Gastrocnemius medialis (tissue), 4 donors: ENCODE data around the gene CPNE2. TPM values are rescaled to one million over a fixed set of nuclear protein-coding genes. Genes with fewer than 3 reads are reported as not detected.

ENCODE experiments used
- ATAC-seq, 2 donors: fragments of 150-250 bp; one replicate each; pipeline ENCODE4 v1.9.1; 2016
- DNase-seq, 2 donors: peaks; one replicate each; pipeline ENCODE4 v3.0.0-alpha.2; 2019
- H3K27ac ChIP-seq, 4 donors: fragments of 200-600 bp; sonication (generic); 1 replicate in 1 of 4; 2 replicates in 3 of 4; pipeline ENCODE4 v1.5.1; 2016 to 2018; ENCODE audit warnings: mild to moderate bottlenecking in 2 of 4, moderate library complexity in 1 of 4
- H3K27me3 ChIP-seq, 3 donors: fragments of 200-600 bp; sonication (generic) in 2 of 3; 1 replicate in 1 of 3; 2 replicates in 2 of 3; pipeline versions ENCODE4 v1.5.1 to v1.6.0; 2016 to 2019; ENCODE audit warnings: mild to moderate bottlenecking in 1 of 3, moderate library complexity in 1 of 3
- H3K36me3 ChIP-seq, 2 donors: fragments of 200-600 bp; sonication (generic) in 1 of 2; one replicate each; pipeline ENCODE4 v1.5.1; 2017 to 2018
- H3K4me1 ChIP-seq, 2 donors: fragments of 200-600 bp; sonication (generic) in 1 of 2; one replicate each; pipeline ENCODE4 v1.5.1; 2016 to 2017; ENCODE audit warnings: mild to moderate bottlenecking in 2 of 2
- H3K4me3 ChIP-seq, 4 donors: fragments of 200-600 bp; sonication (generic) in 3 of 4; 1 replicate in 1 of 4; 2 replicates in 3 of 4; pipeline ENCODE4 v1.5.1; 2016 to 2019; ENCODE audit warnings: mild to moderate bottlenecking in 2 of 4
- H3K9me3 ChIP-seq, 3 donors: fragments of 200-600 bp; sonication (generic) in 2 of 3; 1 replicate in 1 of 3; 2 replicates in 2 of 3; pipeline ENCODE4 v1.5.1; 2016 to 2019
- POLR2A ChIP-seq, 2 donors: fragments of 450-650 bp; IDR thresholded peaks; one replicate each; pipeline ENCODE4 v1.6.1; 2017; ENCODE audit warnings: antibody characterized with exemption in 2 of 2, mild to moderate bottlenecking in 2 of 2, moderate library complexity in 2 of 2
- in situ Hi-C, 4 donors: fragments of 200-750 bp; cut with MboI; loops; one replicate each; pipeline versions ENCODE4 v1.15.0 to v1.8.0; 2017; ENCODE audit warnings: low sequenced_read_pairs in 4 of 4
- intact Hi-C: fragments of 100-400 bp; cut with DNase I; formaldehyde crosslinking; loops from one replicate; pipeline ENCODE4 v1.15.1; 2023; ENCODE audit warnings: low total_unique reads
- total RNA-seq, 4 donors: library from RNA; depleted of rRNA; stranded (reverse); fragments of >200 nt; gene quantifications; one replicate each; pipeline versions ENCODE4 v1.1.0 to v1.2.3, GENCODE V29; 2016
- TF ChIP-seq, protein P1 (sequence below), 5 experiments: fragments of 450-650 bp in 3 of 5; fragments of 200-600 bp in 2 of 5; sonication (generic) in 2 of 5; IDR thresholded peaks in 4 of 5; conservative IDR thresholded peaks in 1 of 5; 1 replicate in 4 of 5; 2 replicates in 1 of 5; pipeline ENCODE4 v1.5.1; 2016 to 2019; ENCODE audit warnings: antibody characterized with exemption in 5 of 5, mild to moderate bottlenecking in 3 of 5, moderate library complexity in 3 of 5

Gene CPNE2
- total RNA-seq, 4 donors from 2014 or later: 11.7 to 20.0 (median 17.2) TPM

- intact Hi-C loops: no loop called here
- DNase-seq: no peak
Observed at GRCh38 chr16:57138281-57138935, 46.0 kb downstream of the CPNE2 start.

GRCh38 chr16:57140931-57141668 is 48.7 kb downstream of the CPNE2 start:
- H3K4me3 ChIP-seq: no peak overlapping the region
- intact Hi-C loops (no loop called here), in situ Hi-C loops (no loop called here)
- DNase-seq (no peak), ATAC-seq (no peak)
- no peak for TF ChIP-seq POLR2A (IDR thresholded peaks at IDR 0.05)
- TF ChIP-seq, protein P1, sequence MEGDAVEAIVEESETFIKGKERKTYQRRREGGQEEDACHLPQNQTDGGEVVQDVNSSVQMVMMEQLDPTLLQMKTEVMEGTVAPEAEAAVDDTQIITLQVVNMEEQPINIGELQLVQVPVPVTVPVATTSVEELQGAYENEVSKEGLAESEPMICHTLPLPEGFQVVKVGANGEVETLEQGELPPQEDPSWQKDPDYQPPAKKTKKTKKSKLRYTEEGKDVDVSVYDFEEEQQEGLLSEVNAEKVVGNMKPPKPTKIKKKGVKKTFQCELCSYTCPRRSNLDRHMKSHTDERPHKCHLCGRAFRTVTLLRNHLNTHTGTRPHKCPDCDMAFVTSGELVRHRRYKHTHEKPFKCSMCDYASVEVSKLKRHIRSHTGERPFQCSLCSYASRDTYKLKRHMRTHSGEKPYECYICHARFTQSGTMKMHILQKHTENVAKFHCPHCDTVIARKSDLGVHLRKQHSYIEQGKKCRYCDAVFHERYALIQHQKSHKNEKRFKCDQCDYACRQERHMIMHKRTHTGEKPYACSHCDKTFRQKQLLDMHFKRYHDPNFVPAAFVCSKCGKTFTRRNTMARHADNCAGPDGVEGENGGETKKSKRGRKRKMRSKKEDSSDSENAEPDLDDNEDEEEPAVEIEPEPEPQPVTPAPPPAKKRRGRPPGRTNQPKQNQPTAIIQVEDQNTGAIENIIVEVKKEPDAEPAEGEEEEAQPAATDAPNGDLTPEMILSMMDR (IDR thresholded peaks at IDR 0.05 in 4 of 5, conservative IDR thresholded peaks at IDR 0.05 in 1 of 5): no peak
- no peaks in the 10 kb centered on the region for H3K9me3 ChIP-seq
- peaks cover 0 to 11% of the 10 kb centered on the region in 2 donors for H3K4me1 ChIP-seq
- H3K36me3 ChIP-seq: no peaks in the 10 kb centered on the region
- H3K27me3 ChIP-seq: no peaks in the 10 kb centered on the region
- no peak overlapping the region for H3K27ac ChIP-seq

More at GRCh38 chr16:57138281-57138935, 46.0 kb downstream of the CPNE2 start:
- Histone ChIP-seq H3K9me3 (no peaks in the 10 kb centered on the region), H3K36me3 (no peaks in the 10 kb centered on the region), H3K27ac (no peak overlapping the region), H3K4me1 (peaks cover 0 to 7% of the 10 kb centered on the region in 2 donors), H3K4me3 (no peak overlapping the region), H3K27me3 (no peaks in the 10 kb centered on the region)
- ATAC-seq: no peak
- TF ChIP-seq, protein P1 (IDR thresholded peaks at IDR 0.05 in 4 of 5, conservative IDR thresholded peaks at IDR 0.05 in 1 of 5): no peak
- no peak for TF ChIP-seq POLR2A (IDR thresholded peaks at IDR 0.05)
- in situ Hi-C loops: no loop called here

DNA sequence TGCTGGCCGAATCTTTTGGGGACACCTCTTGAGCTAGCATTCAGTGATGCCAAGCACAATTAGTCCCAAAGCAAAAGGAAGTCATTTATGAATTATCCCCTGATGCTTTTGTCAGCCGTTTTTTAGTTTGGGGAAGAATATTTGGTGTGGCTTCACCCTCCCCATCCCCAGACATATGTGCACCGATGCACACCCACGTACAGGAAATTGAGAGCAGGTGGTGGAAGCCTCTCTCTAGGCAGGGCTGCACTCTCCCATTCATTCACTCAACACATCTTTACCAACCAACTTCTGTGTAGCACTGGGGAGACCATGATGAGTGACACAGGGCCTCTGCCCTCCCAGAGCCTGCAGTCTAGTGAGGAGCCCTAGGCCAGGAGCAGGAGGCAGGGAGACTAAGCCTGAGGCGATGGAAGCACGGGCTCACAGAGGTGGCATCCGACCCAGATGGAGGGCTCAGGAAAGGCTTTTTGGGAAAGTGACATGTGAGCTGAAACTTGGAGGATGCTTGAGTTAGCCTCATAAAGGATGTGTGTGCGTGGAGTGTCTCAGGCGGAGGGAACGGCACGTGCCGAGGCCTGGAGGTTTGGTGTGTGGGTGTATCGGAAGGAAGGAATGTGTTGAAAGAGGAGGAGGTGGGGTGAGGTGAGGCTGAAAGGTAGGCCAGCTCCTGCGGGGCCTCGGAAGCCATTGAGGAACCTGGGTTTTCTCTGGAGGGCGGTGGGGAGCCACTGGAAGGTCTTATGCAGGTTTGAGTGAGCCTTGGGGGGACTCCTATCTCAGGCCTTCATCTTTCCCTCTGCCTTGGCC is 49.6 kb downstream of the CPNE2 start:
- TF ChIP-seq, protein P1 (IDR thresholded peaks at IDR 0.05 in 4 of 5, conservative IDR thresholded peaks at IDR 0.05 in 1 of 5): no peak
- TF ChIP-seq POLR2A (IDR thresholded peaks at IDR 0.05): no peak
- Histone ChIP-seq H3K27ac (no peak overlapping the region), H3K9me3 (no peaks in the 10 kb centered on the region), H3K27me3 (no peaks in the 10 kb centered on the region), H3K36me3 (no peaks in the 10 kb centered on the region), H3K4me1 (peaks cover under 1 to 11% of the 10 kb centered on the region in 2 donors), H3K4me3 (no peak overlapping the region)
- in situ Hi-C loops (no loop called here), intact Hi-C loops (no loop called here)
- ATAC-seq (no peak), DNase-seq (no peak)

DNA sequence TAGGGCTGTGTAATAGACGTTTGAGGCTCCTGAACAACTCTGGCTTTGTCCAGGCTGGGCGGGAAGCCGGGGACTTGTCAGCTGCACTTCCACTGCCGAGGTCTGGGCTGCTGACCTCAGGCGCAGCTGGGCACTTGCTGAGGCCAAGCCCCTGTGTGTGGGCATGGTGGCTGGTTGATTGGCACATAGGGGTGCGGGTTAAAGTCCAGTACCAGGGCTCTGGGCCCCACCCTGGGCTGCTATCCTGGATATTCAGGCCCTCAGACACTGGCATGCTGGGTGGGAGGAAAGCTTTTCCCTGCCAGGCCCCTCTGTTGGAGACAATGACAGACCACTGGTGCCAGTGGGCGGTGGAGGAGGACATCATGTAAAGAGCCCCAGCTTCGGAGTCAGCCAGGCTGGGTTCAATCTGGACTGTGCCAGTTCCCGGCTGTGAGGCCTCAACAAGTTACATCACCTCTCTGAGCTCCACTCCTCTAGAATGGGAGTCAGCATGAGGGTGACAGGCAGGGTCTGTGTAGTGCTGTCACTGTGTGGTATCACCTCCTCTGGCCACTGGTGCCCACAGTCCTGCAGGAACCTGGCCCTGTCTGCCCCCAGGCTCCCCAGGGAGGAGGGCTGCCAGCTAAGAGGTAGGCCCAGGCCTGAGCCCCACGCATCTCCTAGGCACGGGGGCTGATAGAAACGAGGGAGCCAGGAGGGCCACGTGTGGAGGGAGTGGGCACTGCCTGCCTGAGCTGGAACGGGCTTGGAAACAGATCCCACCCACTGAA is 51.0 kb downstream of the CPNE2 start:
- Histone ChIP-seq H3K9me3 (no peaks in the 10 kb centered on the region), H3K27me3 (no peaks in the 10 kb centered on the region), H3K4me3 (no peak overlapping the region), H3K27ac (peak overlapping the region in 1 of 4 donors; percentile 60), H3K4me1 (peaks cover 12 to 24% of the 10 kb centered on the region in 2 donors), H3K36me3 (no peaks in the 10 kb centered on the region)
- intact Hi-C loops (no loop called here), in situ Hi-C loops (no loop called here)
- DNase-seq: no peak
- TF ChIP-seq POLR2A (IDR thresholded peaks at IDR 0.05): no peak
- TF ChIP-seq, protein P1 (IDR thresholded peaks at IDR 0.05 in 4 of 5, conservative IDR thresholded peaks at IDR 0.05 in 1 of 5): no peak
- ATAC-seq: no peak
